HG02763 (cell line): ENCODE data around the gene SYCP3.
"Not testable (repeated sequence)": the region's sequence is repeated elsewhere in the genome, so short reads cannot be mapped to it uniquely, and the experiment has no call there.

Experiments used
- ATAC-seq: cut with Tn5 transposase; IDR thresholded peaks from one replicate; pipeline ENCODE4 v1.9.1; 2021; ENCODE audit warnings: mild to moderate bottlenecking, moderate library complexity; ENCODE audit not compliant: unreplicated experiment

Gene SYCP3

GRCh38 chr12:101681627-101682026, 57.6 kb downstream of the SYCP3 start:
- not testable (repeated sequence) for ATAC-seq

- ATAC-seq: no peak
These were observed 58.6 kb downstream of the SYCP3 start for GRCh38 chr12:101680647-101681046.

- ATAC-seq: no peak
These were observed 59.0 kb downstream of the SYCP3 start for GRCh38 chr12:101680240-101680639.
